ENCODE data around the gene VASP. TPM values are rescaled to one million over a fixed set of nuclear protein-coding genes. Genes with fewer than 3 reads are reported as not detected.

VASP gene
- total and polyA plus RNA-seq, 9 of the 15 experiments (the other 6 are each of a cell fraction or from before 2014, with no cell fraction given): 16.7 to 261 (median 112) TPM

DNA sequence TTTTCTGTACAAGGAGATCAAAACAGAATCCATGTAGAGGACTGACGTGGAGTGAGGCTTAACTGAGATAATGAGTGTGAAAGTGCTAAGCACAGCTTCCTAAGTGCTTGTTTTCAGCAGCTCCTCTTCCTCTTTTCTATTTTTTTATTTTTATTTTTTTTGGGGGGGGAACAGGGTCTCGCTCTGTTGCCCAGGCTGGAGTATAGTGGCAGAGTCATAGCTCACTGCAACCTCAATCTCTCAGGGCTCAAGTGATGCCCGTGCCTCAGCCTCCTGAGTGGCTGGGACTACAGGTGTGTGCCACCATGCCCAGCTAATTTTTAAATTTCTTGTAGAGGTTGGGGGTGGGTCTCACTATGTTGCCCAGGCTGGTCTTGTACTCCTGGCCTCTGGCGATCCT, 45.1 kb upstream of the VASP start:
- Histone ChIP-seq H3K9me1 (ENCODE audit: control insufficient read depth, insufficient read depth, low read length) (no peaks in the 10 kb centered on the region), H3K27ac (ENCODE audit: extremely low read depth, low read depth, low read length) (no peak overlapping the region), H2AFZ (ENCODE audit: low read depth, low read length) (no peak overlapping the region), H3K9ac (ENCODE audit: insufficient read depth in 1 of 2, low read depth in 2 of 2, low read length in 2 of 2) (no peak overlapping the region), H3K27me3 (ENCODE audit: control insufficient read depth in 2 of 2, insufficient read depth in 2 of 2, low read length in 2 of 2) (no peaks in the 10 kb centered on the region), H3K79me2 (ENCODE audit: control insufficient read depth, insufficient read depth, low read length) (no peaks in the 10 kb centered on the region), H3K4me2 (ENCODE audit: insufficient read depth, low read length) (no peak overlapping the region), H3K9me3 (replicated peaks; ENCODE audit: control insufficient read depth, insufficient read depth, low read depth, low read length) (no peaks in the 10 kb centered on the region), H3K4me1 (replicated peaks in 1 of 2; ENCODE audit: control insufficient read depth in 2 of 2, insufficient read depth in 2 of 2, low read length in 2 of 2) (peaks cover 5 to 8% of the 10 kb centered on the region in 2 experiments; a peak in 4 of 5 replicates), H3K4me3 (no peak overlapping the region), H4K20me1 (replicated peaks; ENCODE audit: control insufficient read depth, insufficient read depth, low read length) (no peaks in the 10 kb centered on the region), H3K36me3 (ENCODE audit: control insufficient read depth, insufficient read depth, low read length) (no peaks in the 10 kb centered on the region)
- intact Hi-C loops (cut with micrococcal nuclease): no loop called here
- CTCF ChIA-PET (ENCODE audit: low intra/inter-chr PET ratio): no interaction called here
- no peak for ATAC-seq
- no peak for FAIRE-seq
- POLR2A ChIA-PET: interaction anchor here (0.7 to 1.2 kb wide), 3 partner anchors 23 to 48 kb away, joined by 3 to 4 read pairs (median 3); no protein-coding TSS in a partner anchor
- in situ Hi-C loops (cut with MboI): no loop called here
- TF ChIP-seq ZNF586 (CRISPR knock-in tag; conservative IDR thresholded peaks at IDR 0.05) (no peak), HNRNPLL (IDR thresholded peaks at IDR 0.05; ENCODE audit: low read depth, low read length, poor library complexity, severe bottlenecking) (no peak), MTF1 (CRISPR knock-in tag; IDR thresholded peaks at IDR 0.05; ENCODE audit: borderline replicate concordance) (no peak), FOSL1 (tag; conservative IDR thresholded peaks at IDR 0.05) (no peak), SPI1 (IDR thresholded peaks at IDR 0.05; ENCODE audit: borderline replicate concordance, low read depth, low read length) (peak; percentile 62; the same call in 1 of the 2 replicates), RBM25 (IDR thresholded peaks at IDR 0.05; ENCODE audit: low read depth, low read length, severe bottlenecking) (peak; percentile 25), WHSC1 (IDR thresholded peaks at IDR 0.05; ENCODE audit: low read length) (no peak), ZBTB1 (CRISPR knock-in tag; IDR thresholded peaks at IDR 0.05; ENCODE audit: borderline replicate concordance, low read depth) (no peak), MITF (IDR thresholded peaks at IDR 0.05) (no peak), CC2D1A (IDR thresholded peaks at IDR 0.05) (no peak), POLR2H (tag; IDR thresholded peaks at IDR 0.05; ENCODE audit: low read depth) (no peak), ZNF121 (CRISPR knock-in tag; conservative IDR thresholded peaks at IDR 0.05) (peak; percentile 84)
- TF ChIP-seq, protein P1, sequence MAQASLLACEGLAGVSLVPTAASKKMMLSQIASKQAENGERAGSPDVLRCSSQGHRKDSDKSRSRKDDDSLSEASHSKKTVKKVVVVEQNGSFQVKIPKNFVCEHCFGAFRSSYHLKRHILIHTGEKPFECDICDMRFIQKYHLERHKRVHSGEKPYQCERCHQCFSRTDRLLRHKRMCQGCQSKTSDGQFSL (CRISPR knock-in tag; IDR thresholded peaks at IDR 0.05): 0 out of 2 replicates have a peak, but pooled peaks have one; percentile 31
- TF ChIP-seq, protein P1 (tag; IDR thresholded peaks at IDR 0.05): no peak
- no peak for DNase-seq (ENCODE audit: extremely low read depth in 1 of 4, low spot score in 3 of 4)
- BruUV-seq (replicated peaks): no TSS peak
- 36% methylated on average over 4 of the region's 4 CpGs for WGBS (ENCODE audit: insufficient coverage, low coverage, missing lambda C conversion rate)

Data from K562 (cell line).